ENCODE data around the gene KATNAL2.

DNA sequence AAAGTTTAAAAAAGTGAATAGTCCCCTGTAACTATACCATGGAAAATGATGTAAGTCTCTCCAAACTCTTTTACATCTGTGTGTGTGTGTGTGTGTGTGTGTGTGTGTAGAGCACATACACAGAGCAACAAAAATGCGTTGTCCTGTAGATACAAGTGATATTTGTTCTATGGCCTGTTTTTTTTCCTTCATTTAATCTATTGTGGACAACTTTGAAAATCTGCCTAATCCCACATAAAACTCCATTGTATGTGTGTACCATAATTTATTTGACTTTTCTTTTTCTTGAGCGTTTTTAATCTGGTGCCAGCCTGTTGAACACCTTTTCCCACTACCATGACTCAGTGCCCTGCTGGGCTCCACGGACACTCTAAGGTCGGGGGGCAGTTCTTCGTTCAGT, 170.3 kb downstream of the KATNAL2 start:
- no peak for TF ChIP-seq EZH2 (IDR thresholded peaks at IDR 0.05; ENCODE audit: insufficient read depth, low read length)
- TF ChIP-seq CTCF (IDR thresholded peaks at IDR 0.05; ENCODE audit: insufficient read depth, low read depth, low read length) = no peak
